Chondrocyte (in vitro differentiated cells): ENCODE results near the gene PLA1A. TPM values are rescaled to one million over a fixed set of nuclear protein-coding genes. Genes with fewer than 3 reads are reported as not detected.
"Not testable (repeated sequence)": the region's sequence is repeated elsewhere in the genome, so short reads cannot be mapped to it uniquely, and the experiment has no call there.

ENCODE experiments used
- DNase-seq: peaks from one replicate; pipeline ENCODE4 v3.0.0; 2021; ENCODE audit warnings: mixed read lengths, low spot score
- H3K27ac Mint-ChIP-seq: one replicate; pipeline ENCODE4 v1.8.0; 2021; ENCODE audit warnings: mild to moderate bottlenecking, moderate library complexity, mixed read lengths; ENCODE audit not compliant: unreplicated experiment
- H3K27me3 Mint-ChIP-seq: 2 replicates; pipeline ENCODE4 v1.8.0; 2021; ENCODE audit warnings: low read depth, mixed read lengths
- H3K36me3 Mint-ChIP-seq: 2 replicates; pipeline ENCODE4 v1.8.0; 2021; ENCODE audit warnings: low read depth, mixed read lengths
- H3K4me1 Mint-ChIP-seq: 2 replicates; pipeline ENCODE4 v1.8.0; 2021; ENCODE audit warnings: low read depth, mild to moderate bottlenecking, mixed read lengths
- H3K4me3 Mint-ChIP-seq: one replicate; pipeline ENCODE4 v1.8.0; 2021; ENCODE audit warnings: mild to moderate bottlenecking, moderate library complexity, mixed read lengths; ENCODE audit not compliant: unreplicated experiment
- H3K9me3 Mint-ChIP-seq: 2 replicates; pipeline ENCODE4 v1.8.0; 2021; ENCODE audit warnings: low read depth, mixed read lengths
- CTCF ChIP-seq: fragments of 200-600 bp; sonication (generic); IDR thresholded peaks from 2 replicates; pipeline ENCODE4 v1.5.0; 2021; ENCODE audit warnings: antibody characterized with exemption, mild to moderate bottlenecking, moderate library complexity
- total RNA-seq: library from RNA; stranded (reverse); gene quantifications from 3 replicates; pipeline ENCODE4 v1.2.1, GENCODE V29; 2021

Gene PLA1A
- total RNA-seq, 1 donor from 2014 or later = 0.55 TPM

GRCh38 chr3:119594066-119594465 lies 3.6 kb upstream of the PLA1A start:
- no peak for DNase-seq
- Mint-ChIP-seq H3K9me3 (no peaks in the 10 kb centered on the region), H3K4me1 (peaks cover 30% of the 10 kb centered on the region), H3K27me3 (no peaks in the 10 kb centered on the region), H3K27ac (no peak overlapping the region), H3K36me3 (no peaks in the 10 kb centered on the region), H3K4me3 (no peak overlapping the region)
- no peak for TF ChIP-seq CTCF

GRCh38 chr3:119594929-119595328 lies 2.8 kb upstream of the PLA1A start:
- peaks cover 23% of the 10 kb centered on the region for H3K4me1 Mint-ChIP-seq
- not testable (repeated sequence) for H3K27ac Mint-ChIP-seq, H3K4me3 Mint-ChIP-seq, H3K36me3 Mint-ChIP-seq, H3K9me3 Mint-ChIP-seq, DNase-seq, H3K27me3 Mint-ChIP-seq

- no peak for TF ChIP-seq CTCF
- no peaks in the 10 kb centered on the region for H3K27me3 Mint-ChIP-seq
- H3K4me3 Mint-ChIP-seq = no peak overlapping the region
- no peak for DNase-seq
- no peaks in the 10 kb centered on the region for H3K36me3 Mint-ChIP-seq
- H3K27ac Mint-ChIP-seq = no peak overlapping the region
- H3K4me1 Mint-ChIP-seq = peaks cover 23% of the 10 kb centered on the region
- H3K9me3 Mint-ChIP-seq = no peaks in the 10 kb centered on the region
Measured at GRCh38 chr3:119595639-119596334, 1.9 kb upstream of the PLA1A start.

DNA sequence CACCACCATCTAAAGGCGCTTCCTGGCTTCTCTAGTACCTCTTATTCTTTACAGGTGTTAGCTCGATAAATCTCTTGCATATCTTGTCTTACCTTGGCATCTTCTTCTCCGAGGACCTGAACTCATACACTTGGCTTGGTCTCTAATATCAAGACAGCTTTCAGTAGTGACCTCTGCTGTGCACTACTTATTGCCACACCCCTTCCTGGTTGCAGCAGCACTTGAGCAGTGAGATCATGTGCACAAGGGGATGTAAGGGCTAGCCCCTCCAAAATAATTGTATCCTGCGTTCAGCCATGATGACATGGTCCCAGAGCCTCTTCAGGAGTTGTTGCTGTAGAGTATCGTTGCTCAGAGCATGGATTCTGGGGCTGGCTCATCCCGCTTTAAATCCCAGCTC lies 1.3 kb upstream of the PLA1A start:
- Mint-ChIP-seq H3K36me3 (no peaks in the 10 kb centered on the region), H3K27me3 (no peaks in the 10 kb centered on the region), H3K9me3 (no peaks in the 10 kb centered on the region), H3K27ac (no peak overlapping the region), H3K4me1 (peaks cover 23% of the 10 kb centered on the region), H3K4me3 (no peak overlapping the region)
- DNase-seq = no peak
- no peak for TF ChIP-seq CTCF

GRCh38 chr3:119598410-119599098 lies 869 bp downstream of the PLA1A start:
- no peak overlapping the region for H3K4me3 Mint-ChIP-seq
- H3K27ac Mint-ChIP-seq = no peak overlapping the region
- no peaks in the 10 kb centered on the region for H3K9me3 Mint-ChIP-seq
- H3K27me3 Mint-ChIP-seq = peaks cover 1% of the 10 kb centered on the region
- TF ChIP-seq CTCF = no peak
- DNase-seq = no peak
- no peaks in the 10 kb centered on the region for H3K36me3 Mint-ChIP-seq
- H3K4me1 Mint-ChIP-seq = peaks cover 23% of the 10 kb centered on the region
